ENCODE measurements around the gene TUBGCP6.

The TUBGCP6 gene

DNA sequence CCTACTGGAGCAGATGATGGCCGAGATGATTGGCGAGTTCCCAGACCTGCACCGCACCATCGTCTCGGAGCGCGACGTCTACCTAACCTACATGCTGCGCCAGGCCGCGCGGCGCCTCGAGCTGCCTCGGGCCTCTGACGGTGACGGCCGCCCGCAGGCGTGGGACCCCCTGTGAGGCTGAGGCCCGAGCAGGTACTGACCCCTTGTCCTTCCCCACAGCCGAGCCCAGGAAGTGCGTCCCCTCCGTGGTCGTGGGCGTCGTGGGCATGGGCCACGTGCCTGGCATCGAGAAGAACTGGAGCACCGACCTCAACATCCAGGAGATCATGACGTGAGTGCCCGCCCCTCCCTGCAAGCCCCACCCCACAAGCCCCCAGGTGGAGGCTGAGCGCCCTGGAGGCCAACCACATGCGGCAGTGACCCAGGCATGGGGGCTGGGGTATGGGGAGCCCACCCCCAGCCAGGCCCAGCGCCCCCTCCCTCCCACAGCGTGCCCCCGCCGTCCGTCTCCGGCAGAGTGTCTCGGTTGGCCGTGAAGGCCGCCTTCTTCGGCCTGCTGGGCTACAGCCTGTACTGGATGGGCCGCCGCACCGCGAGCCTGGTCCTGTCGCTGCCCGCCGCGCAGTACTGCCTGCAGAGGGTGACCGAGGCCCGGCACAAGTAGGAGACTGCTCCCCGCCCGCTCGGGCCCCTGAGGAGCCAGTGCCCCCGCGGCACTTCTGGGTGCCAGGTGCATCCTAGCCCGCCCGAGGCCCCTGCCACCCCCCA is 46.8 kb downstream of the TUBGCP6 start:
- DNase-seq (ENCODE audit: low read depth in 2 of 3, low spot score in 1 of 3) = no peak

DNA sequence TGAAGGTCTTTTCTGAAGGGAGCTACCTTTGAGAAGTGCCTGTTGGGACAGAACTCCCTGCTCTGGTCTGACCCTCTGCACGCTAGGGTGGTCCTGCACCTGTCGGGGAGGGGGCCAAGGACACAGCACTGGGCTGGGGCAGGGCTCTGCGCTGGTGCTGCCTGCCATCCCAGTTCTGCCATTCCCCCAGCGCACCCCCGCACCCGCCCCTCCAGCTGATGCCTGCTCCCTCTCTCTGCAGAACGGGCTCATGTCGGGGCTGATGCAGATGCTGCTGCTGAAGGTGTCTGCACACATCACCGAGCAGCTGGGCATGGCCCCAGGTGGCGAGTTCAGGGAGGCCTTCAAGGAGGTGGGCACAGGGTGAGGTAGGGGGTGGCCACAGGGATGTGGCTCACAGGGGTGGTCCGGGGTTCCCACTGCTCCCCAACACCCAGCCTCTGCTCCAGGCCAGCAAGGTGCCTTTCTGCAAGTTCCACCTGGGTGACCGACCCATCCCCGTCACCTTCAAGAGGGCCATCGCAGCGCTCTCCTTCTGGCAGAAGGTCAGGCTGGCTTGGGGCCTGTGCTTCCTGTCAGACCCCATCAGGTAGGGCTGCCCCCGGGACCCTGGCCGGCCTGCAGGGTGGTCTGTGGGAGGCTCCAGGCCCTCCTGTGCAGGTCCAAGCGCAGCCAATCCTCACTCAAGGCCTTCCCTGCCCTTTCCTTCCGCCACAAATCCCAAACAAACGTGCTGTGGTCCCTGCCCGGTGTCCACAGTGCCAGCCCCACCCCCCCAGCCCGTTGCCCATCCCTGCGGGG is 47.6 kb downstream of the TUBGCP6 start:
- no peak for DNase-seq (ENCODE audit: low read depth in 2 of 3, low spot score in 1 of 3)

DNA sequence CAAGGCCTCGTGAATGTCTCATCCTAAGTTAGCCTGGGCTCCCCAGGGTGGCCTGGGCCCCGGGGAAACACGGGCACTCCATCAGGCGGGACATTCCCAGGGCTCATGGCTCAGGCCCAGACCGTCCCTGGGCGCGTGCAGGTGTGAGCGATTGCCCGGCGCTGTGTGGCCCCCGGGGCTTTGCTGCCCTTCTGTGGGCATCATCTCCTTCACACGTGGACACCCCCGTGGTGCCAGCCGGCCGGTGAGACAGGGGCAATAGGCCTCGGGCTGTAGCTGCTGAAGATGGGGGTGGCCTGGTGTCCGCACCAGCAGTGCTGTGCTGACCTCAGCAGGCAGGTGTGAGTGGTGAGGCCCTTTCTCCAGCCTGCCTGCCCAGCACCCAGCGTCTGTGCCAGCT is 48.6 kb downstream of the TUBGCP6 start:
- DNase-seq (ENCODE audit: low read depth in 2 of 3, low spot score in 1 of 3) = no peak

DNA sequence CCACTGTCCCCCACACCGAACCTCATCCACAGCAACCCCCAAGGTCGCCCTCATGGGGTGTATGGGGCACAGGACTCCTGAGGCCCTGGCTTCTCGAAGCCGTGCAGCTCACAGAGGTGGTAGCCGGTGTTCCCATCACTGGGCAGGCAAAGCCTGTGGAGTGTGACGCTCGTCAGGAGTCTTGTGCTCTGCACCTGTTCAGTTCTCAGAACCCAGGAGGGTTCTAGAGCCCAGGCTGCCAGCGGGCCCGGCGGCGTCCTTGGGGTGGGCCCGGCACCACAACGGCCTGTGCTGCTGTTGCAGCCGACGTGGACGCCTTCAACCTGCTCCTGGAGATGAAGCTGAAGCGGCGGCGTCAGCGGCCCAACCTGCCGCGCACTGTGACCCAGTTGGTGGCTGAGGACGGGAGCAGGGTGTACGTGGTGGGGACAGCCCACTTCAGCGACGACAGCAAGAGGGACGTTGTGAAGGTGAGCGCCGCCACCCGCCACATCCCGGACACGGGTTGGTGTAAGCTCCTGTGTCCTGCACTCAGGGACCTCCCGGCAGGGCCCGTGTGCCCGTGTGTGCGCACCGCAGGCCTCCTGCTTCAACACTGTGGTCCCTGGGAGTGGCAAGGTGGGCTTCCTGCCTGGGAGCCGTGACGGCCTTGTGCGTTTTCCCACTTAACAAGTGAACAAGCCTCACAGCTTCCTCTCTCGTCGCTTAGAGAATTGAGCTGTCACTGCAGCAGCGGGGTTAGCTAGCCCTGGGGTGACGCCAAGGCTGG is 50.6 kb downstream of the TUBGCP6 start:
- DNase-seq (ENCODE audit: low read depth in 2 of 3, low spot score in 1 of 3) = no peak

DNA sequence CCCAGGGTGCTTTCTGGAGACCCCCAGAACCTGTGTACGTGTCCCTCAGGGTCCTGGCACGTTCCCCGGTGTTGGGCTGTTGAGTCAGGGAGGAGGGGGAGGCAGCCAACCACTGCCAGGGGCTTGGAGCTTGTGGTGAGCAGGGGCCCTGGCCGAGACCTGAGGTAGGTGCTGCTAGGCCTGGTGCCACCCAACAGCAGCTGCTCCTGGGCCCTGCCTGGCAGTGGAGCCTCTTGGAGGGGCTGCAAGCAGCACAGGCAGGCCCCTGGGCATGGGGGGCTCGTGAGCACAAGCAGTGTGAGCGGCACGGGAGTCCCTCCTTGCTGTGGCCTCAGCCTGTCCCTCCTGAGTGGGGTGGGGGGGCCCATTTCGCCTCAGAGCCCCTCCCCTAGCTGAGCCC is 51.2 kb downstream of the TUBGCP6 start:
- no peak for DNase-seq (ENCODE audit: low read depth in 2 of 3, low spot score in 1 of 3)

DNA sequence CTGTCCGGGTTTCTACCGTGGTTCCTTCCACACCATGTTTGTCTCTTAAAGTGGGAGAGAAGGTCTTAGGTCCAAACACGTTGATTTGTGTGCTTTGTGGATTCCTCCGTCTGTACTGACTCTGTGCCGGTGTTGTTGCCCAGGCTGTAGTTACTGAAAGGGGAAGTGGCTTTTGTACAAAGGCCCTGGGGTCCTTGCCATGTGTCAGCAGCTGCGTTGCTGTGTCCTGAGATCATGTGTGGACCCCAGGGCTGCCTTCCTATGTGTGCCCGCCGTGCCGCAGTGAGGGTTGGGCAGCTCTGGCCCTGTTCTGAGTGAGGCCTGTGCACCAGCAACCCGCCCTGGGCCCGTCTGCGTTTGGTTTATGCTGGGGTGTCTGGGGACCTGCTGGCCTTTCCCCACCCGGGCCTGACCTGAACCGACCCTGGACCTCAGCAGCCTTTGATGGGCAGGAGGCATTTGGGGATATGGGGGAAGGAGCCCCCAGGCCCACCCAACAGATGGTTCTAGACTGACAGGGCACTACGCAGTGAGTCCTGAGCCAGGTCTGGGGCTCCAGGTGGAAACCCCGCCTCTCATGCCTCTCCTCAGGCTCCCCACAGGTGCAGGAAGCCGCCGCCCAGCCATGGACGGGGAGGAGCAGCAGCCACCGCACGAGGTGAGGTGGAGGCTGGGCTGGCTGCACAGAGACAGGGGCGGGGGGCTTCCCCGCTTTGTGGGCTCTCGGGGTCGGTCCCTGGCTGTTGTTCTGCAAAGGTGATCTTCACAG is 52.2 kb downstream of the TUBGCP6 start:
- DNase-seq (ENCODE audit: low read depth in 2 of 3, low spot score in 1 of 3) = no peak

DNA sequence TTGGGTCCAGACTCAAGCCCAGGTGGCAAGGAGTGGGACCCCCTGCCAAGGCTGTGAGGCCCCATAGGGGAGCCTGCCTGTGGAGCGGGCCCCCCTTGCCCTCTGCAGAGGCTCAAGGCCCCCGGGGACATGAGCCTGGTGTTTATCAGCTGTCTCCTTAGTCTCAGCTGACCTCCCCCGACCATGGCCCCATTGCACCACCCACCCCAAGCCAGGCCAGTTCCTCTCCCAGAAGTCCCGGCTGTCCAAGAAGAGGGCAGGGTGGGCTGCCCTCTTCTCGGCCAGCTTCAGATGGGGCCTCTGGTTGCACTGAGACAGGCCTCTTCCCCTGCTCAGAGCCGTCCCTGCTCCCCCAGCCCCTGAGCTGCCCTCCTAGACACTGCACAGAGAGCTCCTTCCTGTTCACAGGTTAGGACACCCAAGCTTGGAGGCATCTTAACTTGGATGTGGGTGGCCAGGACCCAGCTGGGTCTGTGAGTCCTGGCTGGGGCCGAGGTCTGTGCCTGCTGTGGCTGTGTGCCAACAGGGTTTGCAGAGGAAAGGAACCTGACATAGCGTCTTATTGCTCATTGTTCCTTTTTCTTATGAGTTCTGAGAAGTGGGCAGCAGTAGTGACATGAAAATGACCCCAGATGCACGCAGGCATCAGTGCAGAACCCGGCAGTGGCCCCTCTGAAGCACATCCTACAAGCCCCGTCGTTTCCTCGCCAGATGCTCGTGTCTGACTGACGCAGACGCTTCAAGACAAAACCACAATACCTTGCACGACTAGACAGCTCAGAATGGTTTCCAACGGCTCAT is 53.7 kb downstream of the TUBGCP6 start:
- peak in 2 of 3 donors; percentile 43 to 60 for DNase-seq (ENCODE audit: low read depth in 2 of 3, low spot score in 1 of 3)

DNA sequence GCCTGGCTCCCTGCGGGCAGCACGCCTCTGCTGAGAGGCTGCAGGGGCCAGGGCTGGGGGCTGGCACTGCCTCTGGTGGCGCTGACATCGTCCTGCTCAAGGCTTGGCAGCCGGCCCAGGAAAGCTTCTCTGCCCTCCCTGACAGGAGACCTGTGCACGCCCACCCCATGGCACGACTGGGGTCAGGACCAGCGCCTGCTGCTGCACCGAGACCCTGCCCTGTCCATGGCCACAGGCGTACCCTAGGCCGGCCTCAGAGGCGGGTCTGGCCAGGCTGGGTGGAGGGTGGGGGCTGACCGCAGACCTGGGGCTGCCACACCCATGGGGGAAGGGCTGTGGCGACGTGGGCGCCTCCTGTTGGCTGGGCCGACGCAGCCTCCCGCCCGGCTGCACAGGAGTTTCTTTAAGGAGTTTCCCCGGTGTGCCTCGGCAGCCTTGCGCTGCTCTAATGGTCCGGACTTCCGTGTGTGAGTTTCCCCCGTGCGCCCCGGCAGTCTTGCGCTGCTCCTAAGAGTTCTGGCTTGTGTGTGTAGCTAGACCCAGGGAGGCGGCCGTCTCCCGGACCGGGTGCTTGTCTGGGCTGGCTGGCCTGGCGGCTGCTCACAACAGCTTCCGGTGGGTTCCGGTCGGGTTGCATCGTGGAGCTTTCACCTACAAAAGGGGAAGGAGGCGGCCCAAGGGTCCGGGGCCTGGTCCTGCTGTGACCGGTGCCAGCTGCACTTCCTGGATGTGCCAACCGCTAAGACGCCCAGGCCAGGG is 54.5 kb downstream of the TUBGCP6 start:
- DNase-seq (ENCODE audit: low read depth in 2 of 3, low spot score in 1 of 3) = peak; percentile 49 to 68 (median 52)

DNA sequence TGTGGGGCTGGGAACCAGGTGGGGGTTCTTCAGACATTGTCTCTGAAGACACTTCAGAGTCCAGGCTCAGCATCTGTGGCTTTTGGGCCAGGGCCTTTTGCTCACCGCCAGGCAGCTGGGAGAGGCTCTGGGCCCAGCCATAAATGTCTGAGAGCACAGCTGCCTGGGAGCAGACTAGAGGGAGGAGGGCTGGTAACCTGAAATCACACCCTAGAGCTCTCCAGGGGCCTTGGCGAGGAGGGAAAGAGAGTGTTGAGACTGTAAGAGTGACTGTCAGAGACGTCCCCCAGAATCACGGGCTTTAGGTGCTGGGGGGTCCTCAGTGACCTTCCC is 55.0 kb downstream of the TUBGCP6 start:
- DNase-seq (ENCODE audit: low read depth in 2 of 3, low spot score in 1 of 3) = no peak

DNA sequence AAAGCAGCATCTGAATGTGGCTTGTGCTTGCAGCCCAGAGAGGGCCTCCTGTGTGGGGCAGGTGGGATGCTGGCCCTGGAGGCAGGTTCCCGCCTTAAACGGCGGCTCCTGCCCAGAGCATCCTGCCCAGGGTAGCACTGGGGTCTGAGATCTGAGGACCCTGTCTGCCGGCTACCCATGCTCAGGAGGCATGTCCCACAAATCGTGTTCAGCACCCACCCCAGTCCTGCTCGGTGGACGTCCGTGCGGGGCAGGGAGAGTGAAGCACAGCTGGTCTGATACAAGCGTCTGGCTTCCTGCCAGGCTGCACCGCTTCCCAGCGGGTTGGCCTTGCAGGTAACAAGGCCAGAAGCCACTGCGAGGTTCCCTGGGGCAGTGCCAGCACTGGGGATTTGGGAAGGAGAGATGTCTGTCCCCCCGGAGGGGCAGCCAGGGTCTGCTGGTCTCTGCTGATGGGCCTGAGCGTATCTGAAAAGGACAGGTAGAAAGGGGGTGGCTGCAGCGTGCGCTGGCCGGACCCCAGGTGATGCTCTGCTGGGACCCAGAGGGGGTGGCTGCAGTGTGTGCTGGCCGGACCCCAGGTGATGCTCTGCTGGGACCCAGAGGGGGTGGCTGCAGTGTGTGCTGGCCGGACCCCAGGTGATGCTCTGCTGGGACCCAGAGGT is 55.5 kb downstream of the TUBGCP6 start:
- no peak for DNase-seq (ENCODE audit: low read depth in 2 of 3, low spot score in 1 of 3)

DNA sequence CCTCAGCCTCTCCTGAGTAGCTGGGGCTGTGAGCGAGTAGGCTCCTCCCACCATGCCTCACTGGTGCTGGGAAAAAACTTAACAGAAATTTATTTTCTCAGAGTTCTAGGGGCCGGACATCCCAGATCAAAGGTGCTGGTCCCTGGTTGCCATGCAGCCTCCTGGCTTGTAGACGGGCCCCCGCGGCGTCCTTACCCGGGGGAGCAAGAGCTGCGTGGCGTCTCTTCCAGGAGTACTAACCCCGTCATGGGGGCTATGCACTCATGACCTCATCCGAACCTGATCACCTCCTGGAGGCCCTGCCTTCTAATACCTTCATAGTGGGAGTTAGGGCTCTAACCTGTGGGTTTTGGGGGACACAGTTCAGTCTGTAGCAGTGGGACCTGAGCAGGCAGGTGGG is 56.5 kb downstream of the TUBGCP6 start:
- DNase-seq (ENCODE audit: low read depth in 2 of 3, low spot score in 1 of 3) = no peak

DNA sequence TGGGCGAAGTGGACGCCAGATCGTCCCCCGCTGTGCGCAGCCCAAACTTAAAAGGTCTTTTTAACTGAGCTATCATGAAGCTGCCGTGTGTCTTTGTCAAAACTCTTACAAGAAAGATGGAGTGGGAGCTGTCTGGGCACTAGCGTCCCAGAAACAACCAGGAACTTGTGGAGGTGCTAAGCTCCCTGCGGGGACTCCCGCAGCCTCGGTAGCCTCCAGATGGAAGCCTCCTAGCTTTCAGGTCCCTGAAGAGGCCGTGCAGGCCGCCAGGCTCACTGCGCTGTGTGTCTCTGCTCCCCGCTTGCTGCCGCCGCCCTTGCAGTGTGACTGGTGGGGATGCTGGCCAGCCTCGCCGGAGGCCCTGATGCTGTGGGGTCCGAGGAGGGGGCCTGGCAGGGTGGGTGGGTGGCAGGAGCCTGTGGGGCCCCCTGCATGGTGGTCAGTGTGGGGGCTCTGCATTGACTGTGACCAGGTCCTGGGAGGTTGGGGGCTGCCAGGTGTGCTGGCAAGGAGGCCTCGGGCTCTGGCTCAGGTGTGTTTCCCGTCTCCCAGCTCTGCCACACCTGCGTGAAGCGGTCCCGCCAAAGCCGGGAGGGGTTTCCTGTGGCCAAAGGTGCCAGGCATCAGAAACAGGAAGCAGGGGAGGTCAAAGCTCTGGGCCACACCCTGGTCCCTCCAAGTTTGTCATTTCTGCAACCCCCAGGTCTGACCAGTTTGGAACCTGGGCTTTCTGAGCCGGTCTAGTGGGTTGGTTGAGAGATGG is 57.9 kb downstream of the TUBGCP6 start:
- DNase-seq (ENCODE audit: low read depth in 2 of 3, low spot score in 1 of 3) = no peak

DNA sequence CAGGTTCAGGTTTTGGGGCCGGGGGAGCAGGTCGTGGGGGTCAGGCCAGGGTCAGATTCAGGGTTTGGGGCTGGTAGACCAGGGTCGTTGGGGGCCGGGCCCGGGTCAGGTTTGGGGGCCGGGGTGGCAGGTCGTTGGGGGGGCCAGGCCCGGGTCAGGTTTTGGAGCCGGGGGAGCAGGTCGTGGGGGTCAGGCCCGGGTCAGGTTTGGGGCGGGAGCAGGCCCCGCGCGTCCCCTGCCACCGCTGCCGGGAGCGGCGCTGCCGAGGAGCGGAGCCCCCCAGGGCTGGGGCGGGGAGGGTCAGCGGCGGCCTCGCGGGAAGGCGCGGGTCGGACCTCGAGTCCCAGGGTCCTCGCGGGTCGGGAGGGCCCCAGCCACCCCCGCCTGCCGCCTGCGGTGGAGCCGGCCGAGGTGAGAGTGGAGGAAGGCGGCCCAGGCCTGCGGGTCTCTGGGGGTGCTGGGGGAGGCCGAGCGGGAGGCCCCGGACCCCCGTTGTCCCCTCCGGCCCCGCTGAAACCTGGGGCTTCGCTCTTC is 58.6 kb downstream of the TUBGCP6 start:
- DNase-seq (ENCODE audit: low read depth in 2 of 3, low spot score in 1 of 3) = no peak

DNA sequence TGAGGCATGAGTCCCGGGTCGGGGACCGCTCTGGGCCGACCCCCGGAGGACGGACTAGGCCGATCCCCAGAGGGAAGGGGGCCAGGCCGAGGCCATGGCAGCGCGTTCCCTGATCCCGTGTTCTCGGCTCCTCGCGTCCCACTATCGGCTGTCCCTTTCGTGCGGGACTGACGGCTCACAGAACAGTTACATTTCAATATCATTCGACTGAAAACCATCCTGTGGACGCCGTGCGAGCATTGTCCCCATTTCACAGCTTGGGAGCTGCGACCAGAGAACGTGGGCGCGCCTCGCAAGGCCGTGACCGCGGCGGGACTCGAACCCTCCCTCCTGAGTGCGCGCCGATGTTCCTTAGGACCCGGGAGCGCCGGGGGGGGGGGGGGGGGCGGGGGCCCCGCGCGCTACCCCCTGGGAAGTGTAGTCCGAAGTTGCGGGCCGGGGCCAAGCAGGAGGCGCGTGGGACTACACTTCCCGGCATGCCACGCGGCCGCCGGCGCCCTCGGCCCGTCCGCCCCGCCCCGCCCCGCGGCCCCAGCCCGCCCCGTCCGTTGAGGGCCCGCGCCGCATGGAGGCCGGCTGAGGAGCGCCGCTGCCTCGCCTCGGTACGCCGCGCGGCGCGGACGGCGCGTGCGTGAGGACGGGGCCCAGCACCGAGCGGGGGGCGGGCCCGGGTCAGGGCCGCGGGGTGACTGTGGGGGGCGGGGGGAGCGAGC is 59.3 kb downstream of the TUBGCP6 start, which contains the start of gene TRABD:
Gene TRABD (plus strand): TSS at position 539 of the 713 bp plus-strand sequence. CDS start 7,148 bp downstream, outside the sequence.
- DNase-seq (ENCODE audit: low read depth in 2 of 3, low spot score in 1 of 3) = peak; percentile 71 to 88 (median 83)

DNA sequence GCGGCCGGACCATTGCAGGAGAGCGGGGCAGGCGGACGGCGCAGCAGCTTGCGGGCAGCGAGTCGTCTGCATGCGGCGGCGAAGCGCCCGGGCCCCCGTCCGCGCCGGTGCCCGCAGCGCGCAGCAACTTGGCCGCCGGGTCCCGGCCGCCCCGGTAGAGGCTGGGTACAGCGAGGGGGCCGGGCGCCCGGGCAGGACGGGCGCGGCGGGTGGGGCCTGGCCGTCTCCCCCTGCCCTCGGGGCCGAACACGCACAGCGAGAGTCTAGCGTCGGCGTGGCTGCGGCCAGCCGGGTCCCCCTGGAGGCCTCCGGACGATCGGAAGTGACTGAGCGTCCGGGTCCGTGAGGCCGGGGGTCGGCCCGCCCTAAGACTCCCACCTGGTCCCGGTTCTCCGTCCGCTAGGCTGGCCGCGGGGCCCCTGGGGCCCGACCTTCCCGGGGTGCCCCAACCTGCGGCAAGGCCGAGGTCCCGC is 59.9 kb downstream of the TUBGCP6 start:
- no peak for DNase-seq (ENCODE audit: low read depth in 2 of 3, low spot score in 1 of 3)

DNA sequence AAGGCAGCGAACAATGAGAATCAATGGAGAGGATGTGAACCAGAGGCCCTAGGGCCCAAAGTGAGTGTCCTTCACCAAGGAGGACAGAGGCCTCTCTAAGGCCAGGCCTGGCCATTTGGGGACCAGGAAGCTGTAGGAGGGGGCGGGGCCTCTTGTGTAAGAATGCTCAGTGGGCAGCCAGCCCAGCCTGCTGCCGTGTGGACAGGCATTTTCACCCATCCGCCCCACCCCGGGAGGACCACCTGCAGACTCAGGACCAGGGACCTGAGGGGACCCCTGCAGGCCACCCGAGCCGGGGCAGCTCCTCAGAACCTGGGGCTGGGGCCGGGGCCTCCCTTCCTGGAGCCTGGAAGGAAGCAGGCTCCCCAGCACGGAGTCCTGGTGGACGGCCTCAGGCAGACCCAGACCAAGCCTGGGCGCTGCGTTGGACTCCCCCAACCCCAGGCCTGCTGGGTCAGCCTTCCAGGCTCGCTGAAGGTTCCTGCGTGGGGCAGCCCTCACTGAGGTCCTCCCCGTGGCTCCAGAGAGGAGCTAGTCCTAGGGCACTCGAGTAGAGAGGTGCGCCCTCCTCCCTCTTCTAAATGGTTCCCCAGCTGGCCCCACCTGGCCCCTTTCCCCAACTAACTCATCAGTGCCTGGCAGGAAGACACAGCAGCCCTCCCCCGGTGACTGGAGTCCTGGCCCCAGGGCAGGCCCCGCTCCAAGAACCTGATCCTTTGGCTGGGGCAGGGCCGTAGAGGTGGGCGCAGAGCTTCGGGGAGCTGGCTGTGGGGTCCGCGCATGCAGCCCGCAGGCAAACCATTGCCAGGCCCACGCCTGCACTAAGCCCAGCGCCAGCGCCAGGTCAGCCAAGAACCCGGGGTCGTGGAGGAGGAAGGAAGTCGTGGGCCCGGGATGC is 60.6 kb downstream of the TUBGCP6 start:
- DNase-seq (ENCODE audit: low read depth in 2 of 3, low spot score in 1 of 3) = no peak
